Stimulated activated CD4-positive, alpha-beta T cell treated with anti-CD3 and anti-CD28 coated beads, Interleukin-4, amount 100 ng/mL, for 1 hour (primary cell): ENCODE data around the gene AQP11.
"Not testable (repeated sequence)": the region's sequence is repeated elsewhere in the genome, so short reads cannot be mapped to it uniquely, and the experiment has no call there.

Source experiments
- DNase-seq: peaks from one replicate; pipeline ENCODE4 v3.0.0-alpha.2; 2020

Gene AQP11, protein sequence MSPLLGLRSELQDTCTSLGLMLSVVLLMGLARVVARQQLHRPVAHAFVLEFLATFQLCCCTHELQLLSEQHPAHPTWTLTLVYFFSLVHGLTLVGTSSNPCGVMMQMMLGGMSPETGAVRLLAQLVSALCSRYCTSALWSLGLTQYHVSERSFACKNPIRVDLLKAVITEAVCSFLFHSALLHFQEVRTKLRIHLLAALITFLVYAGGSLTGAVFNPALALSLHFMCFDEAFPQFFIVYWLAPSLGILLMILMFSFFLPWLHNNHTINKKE

DNA sequence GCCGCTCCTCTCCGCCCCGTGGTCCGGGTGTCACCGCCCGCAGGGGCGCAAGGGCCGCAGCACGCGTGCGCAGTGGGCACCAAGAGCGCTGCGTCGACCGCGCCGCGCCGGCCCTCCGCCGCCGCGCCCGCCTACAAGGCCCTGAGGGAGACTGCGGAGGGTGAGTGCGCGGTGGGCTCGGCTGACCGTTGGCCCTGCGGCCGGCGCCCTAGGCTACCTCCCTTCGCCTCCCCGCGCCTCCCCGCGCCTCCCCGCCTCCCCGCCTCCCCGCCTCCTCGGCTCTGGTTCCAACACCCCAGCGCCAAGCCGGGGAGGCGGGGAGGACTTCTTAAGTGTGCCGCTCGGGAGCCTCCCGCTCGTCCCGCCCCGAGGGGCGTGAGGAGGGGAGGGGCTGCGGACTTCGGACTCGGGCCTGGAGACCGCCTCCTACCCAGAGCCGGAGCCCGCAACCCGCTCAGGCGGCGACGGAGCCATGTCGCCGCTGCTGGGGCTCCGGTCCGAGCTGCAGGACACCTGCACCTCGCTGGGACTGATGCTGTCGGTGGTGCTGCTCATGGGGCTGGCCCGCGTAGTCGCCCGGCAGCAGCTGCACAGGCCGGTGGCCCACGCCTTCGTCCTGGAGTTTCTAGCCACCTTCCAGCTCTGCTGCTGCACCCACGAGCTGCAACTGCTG, at the start of gene AQP11:
Gene AQP11, plus strand, starts transcription at position 433 of the 673 bp plus-strand sequence. Its CDS starts 40 bp downstream, at position 473.
- DNase-seq: peak; percentile 63

DNA sequence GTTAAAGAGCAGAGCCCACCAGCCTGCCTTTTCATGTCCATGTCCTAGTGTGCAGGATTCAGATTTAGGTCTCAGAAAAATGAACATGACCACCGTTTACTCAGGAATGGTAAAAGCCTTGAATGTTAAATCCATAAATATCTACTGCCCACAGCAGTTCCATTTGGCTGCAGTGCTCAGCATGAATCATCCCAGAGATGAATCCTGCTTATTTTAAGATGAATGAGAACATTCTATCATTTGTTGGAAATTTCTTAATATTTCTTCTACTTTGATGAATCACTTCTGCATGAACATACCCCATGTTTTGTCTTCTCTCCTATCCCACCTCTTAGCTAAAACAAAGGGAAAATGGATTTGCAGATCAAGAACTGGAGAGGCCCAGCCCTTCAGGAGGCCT, 47.5 kb upstream of the AQP11 start:
- DNase-seq: no peak

DNA sequence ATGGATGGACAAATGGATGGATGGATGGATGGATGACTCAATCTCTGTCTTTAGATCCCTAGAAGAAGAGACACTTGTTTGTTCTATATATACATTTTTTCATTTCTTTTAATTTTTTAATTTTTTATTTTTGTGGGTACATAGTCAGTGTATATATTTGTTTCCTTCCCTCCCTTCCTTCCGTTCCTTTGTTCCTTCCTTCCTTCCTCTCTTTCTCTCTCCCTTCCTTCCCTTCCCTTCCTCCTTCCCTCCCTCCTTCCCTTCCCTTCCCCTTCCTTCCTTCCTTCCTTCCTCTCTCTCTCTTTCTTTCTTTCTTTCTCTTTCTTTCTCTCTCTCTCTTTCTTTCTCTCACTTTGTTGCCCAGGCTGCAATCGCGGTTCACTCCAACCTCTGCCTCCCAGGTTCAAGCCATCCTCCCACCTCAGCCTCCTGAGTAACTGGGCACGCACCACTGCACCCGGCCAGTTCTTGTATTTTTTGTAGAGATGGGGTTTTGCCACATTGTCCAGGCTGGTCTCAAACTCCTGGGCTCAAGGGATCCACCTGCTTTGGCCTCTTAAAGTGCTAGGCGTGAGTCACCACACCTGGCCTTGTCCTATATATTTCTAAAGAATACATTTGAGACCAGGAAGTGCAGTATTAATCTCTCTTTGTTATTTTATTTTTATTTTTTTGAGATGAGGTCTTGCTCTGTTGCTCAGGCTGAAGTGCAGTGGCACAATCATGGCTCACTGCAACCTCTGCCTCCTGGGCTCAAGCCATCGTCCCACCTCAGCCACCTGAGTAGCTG, 42.5 kb upstream of the AQP11 start:
- no peak for DNase-seq

DNA sequence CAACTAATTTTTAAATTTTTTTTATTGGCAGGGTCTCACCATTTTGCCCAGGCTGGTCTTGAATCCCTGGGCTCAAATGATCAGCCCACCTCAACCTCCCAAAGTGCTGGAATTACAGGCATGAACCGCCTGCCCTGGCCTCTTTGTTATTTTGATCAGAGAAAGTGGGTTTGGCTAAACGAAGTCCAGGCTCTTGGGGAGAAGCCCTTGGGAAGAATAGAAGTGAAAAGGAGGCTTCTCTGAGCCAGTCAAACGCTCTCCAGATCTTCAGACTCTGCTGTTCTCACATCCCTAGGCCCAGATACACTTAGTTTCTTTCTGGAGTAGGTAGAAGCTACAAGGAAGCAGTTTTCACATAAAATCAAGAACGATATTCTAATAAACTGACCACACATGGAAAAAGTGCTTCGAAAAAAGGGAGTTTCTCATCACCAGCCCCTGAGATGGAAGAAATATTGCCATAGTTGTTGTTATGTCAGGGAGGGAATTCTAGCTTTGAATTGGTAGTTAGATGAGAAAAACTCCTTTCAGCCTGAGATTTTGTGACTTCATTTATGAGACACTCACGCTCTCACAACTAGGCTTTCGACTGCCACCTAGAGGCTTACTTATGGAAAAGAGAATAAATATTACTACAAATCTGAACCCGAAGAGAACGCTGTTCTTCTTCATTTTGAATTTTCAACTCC, 41.7 kb upstream of the AQP11 start:
- DNase-seq: no peak

DNA sequence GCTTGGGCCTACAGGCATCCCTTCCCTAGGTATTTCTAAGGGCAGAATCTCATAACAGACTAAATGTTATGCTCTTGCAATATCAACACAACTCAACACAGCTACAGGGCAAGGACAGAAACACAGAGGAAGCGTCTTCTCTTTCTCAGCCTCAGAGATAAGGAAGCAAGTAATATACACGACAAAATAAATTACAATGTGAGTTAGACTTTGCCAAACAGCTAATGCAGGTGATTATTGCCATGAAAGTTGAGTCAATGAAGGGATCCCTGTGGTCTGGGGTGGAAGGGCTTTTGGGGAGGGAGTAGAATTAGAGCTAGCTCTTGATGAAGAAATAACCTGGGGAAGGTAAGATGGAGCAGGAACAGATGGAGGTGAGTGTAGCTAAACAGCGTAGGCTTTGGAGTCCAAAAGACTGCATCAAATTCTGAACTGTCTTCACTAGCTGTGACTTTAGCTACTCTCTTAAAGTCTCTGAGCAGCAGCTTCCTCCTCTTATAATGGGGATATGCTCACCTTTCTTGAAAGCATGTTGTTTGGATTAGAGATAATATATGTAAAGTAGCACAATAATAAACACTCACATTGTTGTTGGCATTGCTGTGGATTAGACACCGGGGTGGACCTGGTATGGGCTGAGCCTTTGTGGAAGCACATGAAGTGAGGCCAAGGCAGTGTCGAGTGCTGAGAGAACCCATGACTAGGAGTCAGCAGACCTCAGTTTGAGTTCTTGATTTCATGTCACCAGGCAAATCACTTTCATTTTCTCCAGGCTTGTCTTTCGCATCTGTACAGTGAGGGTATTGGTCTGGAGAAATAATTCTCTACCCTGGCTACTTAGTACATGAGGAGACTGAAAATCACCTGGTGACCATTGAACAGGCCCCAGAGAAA, 41.0 kb upstream of the AQP11 start:
- DNase-seq: no peak

DNA sequence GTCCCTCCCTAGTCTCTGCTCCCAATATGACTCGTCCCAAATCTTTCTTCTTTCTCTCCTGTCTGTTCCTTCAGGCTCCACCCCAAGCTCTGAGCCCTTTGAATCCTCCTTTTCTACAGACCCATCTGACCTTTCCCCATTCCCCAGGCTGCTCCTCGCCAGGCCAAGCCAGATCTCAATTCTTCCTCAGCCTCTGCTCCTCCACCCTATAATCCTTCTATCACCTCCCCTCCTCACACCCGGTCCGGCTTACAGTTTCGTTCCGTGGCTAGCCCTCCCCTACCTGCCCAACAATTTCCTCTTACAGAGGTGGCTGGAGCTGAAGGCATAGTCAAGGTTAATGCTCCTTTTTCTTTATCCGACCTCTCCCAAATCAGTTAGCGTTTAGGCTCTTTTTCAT, 38.3 kb upstream of the AQP11 start:
- not testable (repeated sequence) for DNase-seq

DNA sequence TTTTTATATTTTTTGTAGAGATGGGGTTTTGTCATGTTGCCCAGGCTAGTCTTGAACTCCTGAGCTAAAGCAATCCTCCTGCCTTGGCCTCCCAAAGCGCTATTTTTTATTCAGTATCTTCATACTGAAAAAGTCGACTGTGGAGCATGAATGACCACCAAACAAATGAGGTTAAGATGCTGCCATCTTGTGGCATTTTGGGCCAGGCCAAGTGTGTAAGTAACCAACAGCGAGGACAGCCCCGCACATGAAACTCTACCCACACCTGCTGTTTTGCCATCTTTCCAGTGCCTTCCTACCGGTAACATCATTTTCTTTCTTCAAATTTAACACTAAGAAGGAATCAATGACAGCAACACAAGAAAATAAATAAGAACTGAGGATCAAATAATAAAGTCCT, 32.2 kb upstream of the AQP11 start:
- DNase-seq: no peak

DNA sequence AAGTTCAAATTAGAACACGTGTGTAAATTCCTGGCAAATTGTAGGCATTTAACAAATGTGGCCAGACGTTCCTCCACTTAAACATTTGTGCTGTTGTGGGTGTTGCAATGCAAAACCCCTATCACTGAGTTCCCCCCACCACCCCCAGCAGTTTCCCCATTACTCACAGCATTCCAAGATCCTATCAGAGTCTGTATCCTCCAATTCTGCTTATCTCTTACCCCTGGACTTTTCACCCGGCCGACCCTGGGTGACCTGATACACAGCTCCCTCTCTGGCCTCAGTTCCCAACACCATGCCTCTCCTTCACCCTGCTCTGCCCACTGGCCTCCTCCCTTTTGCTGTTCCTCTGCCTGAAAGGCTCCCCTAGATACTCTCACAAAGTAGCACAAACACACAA, 31.4 kb upstream of the AQP11 start:
- no peak for DNase-seq

DNA sequence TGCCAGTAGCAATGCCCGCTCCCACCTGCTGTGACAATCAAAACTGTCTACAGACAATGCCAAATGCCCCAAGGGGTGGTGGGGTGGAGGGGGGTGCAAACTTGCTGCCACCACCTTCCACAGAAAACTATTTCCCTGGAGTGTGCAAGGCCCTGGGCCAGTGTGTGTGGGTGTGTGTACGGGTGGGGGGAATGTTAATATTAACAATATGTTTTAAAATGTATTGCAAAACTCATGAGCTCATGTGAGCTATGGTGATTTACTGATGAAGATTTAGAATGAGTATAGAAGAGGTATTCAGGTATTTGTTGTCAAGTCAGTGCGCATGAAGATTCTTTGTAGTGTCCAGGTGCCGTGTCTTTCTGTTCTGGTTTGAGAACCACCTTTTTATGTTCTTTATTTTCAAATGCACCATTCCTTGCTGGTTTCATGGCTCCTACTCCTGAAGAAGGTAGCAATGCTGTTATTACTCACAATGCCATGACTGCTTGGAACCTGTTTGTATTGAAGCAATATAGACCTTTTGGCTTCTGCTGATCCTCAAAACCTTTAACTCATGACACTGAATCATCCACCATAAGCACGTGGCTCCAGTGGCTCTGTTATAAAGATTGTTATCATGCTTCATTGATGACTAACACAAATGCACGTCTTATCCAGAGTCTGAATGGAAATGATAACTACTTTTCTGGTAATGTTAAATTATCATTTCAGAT, 29.9 kb upstream of the AQP11 start:
- DNase-seq: no peak

DNA sequence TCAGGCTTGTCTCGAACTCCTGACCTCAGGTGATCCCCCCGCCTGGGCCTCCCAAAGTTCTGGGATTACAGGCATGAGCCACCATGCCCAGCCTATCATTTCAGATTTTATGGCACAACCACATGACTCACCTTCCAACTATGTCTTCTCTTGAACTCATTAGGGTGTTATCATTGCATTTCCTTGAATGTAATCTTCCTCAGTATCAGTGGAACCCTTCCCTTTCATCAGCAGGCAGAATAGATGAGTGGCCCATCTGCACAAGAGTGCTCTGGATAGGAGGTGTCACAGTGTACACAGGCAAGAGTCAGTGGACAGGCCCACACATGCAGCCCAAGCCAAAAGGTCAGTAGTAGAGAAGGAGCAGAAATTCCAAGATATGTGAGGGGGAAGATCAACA, 29.1 kb upstream of the AQP11 start:
- no peak for DNase-seq

DNA sequence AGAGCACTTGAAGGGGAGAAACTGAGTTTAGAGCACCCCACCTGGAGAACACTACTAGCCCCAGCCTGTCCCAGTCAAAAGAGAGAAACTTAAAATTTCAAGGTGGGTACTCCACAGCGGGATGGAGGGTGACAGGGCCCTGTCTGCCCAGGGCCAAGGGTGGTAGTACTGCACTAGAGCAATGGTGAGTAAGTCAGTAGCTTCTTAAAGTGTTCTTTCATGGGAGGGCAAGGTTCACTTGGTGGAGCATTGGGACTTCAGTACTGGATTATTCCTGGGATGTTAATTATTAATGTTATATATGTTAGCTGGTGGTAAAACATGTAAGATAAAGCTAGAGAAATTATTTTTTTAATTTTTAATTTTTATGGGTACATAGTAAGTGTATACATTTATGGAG, 28.5 kb upstream of the AQP11 start:
- no peak for DNase-seq

DNA sequence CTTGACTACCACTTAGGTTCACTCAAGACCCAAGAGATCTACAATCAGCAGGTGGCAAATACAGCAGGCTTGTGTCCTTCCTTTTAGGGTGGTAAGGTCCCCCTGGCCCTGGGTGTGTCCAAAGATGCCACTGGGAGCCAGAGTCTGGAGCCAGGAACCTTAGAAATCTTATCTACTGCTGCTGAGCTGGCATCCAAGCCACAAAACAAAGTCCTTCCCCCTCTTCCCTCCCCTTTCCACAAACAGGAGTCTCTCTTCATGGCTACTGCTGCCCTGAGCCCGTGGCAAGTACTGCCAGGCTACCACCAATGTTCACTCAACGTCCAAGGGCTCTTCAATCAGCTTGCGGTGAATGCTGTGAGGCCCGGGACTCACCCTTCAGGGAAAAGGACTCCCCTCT, 21.4 kb upstream of the AQP11 start:
- DNase-seq: no peak

DNA sequence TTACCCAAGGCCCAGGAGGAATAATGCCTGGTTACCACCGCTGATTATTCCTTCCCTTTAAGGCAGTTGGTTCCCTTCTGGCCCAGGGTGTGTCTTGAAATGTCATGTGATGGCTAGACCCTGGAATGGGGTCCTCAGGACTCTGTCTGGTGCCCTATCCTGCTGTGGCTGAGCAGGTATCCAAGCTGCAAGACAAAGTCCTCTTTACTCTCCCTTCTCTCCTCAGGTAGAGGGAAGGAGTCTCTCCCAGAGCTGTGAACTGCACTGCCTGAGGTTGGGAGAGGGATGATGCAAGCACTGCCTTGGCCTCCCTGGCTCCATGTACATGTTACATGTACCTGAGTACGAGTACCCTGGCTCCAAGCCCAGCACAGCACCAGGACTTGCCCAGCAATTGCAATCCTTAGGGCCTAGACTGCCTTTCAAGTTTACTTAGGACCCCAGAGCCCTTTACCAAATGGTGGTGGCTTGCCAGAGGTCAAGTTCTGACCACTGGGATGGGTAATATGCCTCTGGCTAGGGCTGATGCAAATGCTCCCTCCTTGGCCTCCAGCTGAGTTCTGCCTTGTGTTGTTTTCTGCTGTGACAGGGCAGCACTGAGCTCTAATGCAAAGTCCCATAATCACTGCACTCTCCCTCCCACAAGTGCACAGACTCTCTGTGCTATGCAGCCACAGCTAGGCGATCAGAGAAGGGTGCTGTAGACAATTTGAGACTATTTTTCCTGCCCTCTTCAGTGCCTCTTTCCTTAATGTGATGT, 20.7 kb upstream of the AQP11 start:
- DNase-seq: no peak

DNA sequence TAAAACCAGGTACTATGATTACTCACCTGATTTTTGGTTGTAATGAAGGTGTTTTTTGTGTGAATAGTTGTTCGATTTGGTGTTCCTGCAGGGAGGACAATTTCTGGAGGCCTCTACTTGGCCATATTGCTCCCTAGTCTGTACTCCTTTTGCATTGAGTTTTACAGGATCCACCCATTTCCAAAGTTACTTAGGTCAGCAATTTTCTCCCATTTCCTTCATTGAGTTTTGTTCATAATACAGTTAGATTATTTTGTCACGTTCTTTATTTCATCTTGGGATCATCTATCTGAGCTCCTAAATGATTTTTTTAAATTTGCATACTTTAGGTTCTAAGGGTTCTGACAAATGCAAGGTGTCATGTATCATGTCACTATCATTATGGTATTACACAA, 20.1 kb upstream of the AQP11 start:
- no peak for DNase-seq

DNA sequence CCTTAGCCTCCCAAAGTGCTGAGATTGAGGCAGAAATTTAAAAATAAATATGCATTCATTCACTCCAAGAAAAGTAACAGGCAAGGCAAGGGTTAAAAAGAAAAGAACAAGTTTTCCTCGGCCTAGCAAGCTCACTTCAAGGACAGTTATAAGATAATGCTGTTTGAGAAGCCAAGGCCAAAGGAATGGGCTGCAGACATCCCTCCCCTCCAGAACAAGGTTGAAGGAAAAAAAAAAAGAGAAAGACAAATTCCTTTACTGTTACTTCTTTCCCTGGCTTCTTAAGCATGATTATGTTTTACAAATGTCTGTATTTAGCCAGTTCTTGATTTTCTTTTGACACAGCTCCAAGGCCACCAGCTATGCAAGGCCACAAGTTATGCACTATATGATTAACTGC, 18.9 kb upstream of the AQP11 start:
- not testable (repeated sequence) for DNase-seq

DNA sequence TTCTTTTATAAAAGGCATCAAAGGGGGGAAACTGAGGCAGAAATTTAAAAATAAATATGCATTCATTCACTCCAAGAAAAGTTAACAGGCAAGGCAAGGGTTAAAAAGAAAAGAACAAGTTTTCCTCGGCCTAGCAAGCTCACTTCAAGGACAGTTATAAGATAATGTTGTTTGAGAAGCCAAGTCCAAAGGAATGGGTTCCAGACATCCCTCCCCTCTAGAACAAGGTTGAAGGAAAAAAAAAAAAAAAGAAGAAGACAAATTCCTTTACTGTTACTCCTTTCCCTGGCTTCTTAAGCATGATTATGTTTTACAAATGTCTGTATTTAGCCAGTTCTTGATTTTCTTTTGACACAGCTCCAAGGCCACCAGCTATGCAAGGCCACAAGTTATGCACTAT, 14.3 kb upstream of the AQP11 start:
- DNase-seq: not testable (repeated sequence)

DNA sequence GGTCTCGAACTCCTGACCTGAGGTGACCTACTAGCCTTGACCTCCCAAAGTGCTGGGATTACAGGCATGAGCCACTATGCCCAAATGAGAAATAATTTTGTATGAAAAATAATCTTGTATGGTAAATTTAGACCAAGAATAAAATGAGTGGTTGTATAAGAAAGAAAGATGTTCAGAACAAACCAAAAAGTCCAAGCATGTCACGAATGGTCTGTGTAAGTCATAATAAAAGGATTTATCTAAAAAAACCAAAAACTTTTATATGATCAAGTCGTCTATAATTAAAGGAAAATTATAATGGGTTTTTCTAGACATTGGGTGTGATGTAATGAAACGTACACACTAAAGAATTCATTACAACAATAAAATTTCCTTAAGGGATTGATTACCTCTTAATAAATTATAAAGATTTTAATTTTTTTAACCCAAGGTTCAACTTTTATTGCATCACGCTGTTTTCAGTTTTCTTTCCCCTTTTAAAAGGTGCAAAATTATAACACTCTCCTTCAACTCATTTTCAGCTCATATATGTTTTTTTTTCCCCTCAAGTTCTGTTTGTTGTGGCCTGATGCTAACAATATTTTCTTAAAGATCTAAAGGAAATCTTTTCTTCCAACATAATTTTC, 8.9 kb upstream of the AQP11 start:
- DNase-seq: no peak

DNA sequence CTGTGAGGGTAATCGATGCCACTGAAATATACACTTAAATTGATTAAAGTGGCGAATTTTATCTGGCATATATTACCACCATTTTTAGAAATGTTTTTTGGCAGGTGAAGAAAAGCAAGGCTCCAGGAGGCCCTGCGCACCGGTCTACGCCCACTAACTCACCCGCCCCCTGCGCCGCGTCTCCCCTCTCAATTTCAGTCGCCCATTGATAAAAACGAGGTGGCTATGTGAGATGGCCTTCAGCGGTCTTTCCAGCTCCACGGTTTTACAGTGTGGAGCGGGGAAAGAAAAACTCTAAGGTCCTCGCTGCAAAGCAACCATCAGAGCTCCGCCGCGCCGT, 602 bp upstream of the AQP11 start:
- no peak for DNase-seq

DNA sequence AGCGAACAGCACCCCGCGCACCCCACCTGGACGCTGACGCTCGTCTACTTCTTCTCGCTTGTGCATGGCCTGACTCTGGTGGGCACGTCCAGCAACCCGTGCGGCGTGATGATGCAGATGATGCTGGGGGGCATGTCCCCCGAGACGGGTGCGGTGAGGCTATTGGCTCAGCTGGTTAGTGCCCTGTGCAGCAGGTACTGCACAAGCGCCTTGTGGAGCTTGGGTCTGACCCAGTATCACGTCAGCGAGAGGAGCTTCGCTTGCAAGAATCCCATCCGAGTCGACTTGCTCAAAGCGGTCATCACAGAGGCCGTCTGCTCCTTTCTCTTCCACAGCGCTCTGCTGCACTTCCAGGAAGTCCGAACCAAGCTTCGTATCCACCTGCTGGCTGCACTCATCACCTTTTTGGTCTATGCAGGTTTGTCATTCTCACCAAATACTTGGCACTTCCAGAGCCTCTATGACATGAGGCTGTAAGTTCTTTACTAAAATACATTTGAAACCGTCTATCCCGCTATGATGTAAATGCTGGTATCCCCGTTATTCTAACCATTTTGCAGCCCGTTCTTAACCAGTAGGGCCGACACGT, 535 bp downstream of the AQP11 start:
- DNase-seq: peak; percentile 14

DNA sequence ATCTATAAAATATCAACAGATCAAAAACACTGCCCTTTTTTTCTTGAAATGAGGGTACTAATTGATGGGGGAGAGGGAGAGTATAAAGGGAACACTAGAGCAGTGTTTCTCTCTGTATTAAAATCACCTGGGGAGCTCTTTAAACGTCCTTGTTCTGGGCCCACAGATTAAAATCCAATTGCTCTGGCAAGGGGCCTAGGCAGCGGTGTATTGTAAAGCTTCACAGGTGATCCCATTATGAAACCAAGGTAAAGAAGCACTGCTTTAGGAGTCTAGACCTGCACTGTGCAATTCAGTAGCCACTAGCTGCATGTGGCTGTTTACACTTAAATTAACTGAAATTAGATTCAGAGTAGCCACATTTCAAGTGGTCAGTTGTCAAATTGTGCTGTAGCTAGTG, 3.0 kb downstream of the AQP11 start:
- DNase-seq: no peak
